H9 (cell line): ENCODE measurements around the gene CYTIP. TPM values are rescaled to one million over a fixed set of nuclear protein-coding genes. Genes with fewer than 3 reads are reported as not detected.

Experiments
- DNase-seq: peaks from one replicate; pipeline ENCODE4 v3.0.0-alpha.2; 2017
- H2AFZ ChIP-seq: one replicate; pipeline ENCODE4 v1.6.1; 2013; ENCODE audit warnings: mild to moderate bottlenecking, low read length, control low read depth, moderate library complexity
- H2AK5ac ChIP-seq: 2 replicates; pipeline ENCODE4 v1.6.1; 2013; ENCODE audit warnings: low read length, control low read depth, mixed read lengths; ENCODE audit not compliant: insufficient read length
- H2BK120ac ChIP-seq: one replicate; pipeline ENCODE4 v1.6.1; 2013; ENCODE audit warnings: low read depth, mild to moderate bottlenecking, low read length, control low read depth, inconsistent platforms; ENCODE audit not compliant: poor library complexity, severe bottlenecking
- H2BK12ac ChIP-seq: 2 replicates; pipeline ENCODE4 v1.6.1; 2013; ENCODE audit warnings: low read length, control low read depth, mixed read lengths, low read depth; ENCODE audit not compliant: insufficient read length
- H2BK15ac ChIP-seq: 2 replicates; pipeline ENCODE4 v1.6.1; 2013; ENCODE audit warnings: low read depth, low read length, control low read depth
- H2BK20ac ChIP-seq: one replicate; pipeline ENCODE4 v1.6.1; 2013; ENCODE audit warnings: low read depth, mild to moderate bottlenecking, low read length, control low read depth, inconsistent platforms; ENCODE audit not compliant: poor library complexity, severe bottlenecking
- H2BK5ac ChIP-seq: 2 replicates; pipeline ENCODE4 v1.6.1; 2013; ENCODE audit warnings: low read length, control low read depth, mixed read lengths; ENCODE audit not compliant: insufficient read length
- H3K14ac ChIP-seq: 2 replicates; pipeline ENCODE4 v1.6.1; 2013; ENCODE audit warnings: low read length, control low read depth; ENCODE audit not compliant: insufficient read depth
- H3K18ac ChIP-seq: 2 replicates; pipeline ENCODE4 v1.6.1; 2013; ENCODE audit warnings: low read depth, mild to moderate bottlenecking, mixed read lengths, low read length, control low read depth; ENCODE audit not compliant: insufficient read length
- H3K23ac ChIP-seq: 2 replicates; pipeline ENCODE4 v1.6.1; 2013; ENCODE audit warnings: low read length, control low read depth, mixed read lengths, low read depth; ENCODE audit not compliant: insufficient read length
- H3K23me2 ChIP-seq: 2 replicates; pipeline ENCODE4 v1.6.1; 2013; ENCODE audit warnings: low read depth, mild to moderate bottlenecking, mixed read lengths, low read length, control low read depth; ENCODE audit not compliant: insufficient read length, poor library complexity, severe bottlenecking
- H3K27ac ChIP-seq: 2 replicates; pipeline ENCODE4 v1.5.1; 2013; ENCODE audit warnings: low read length, control low read depth, mixed read lengths, low read depth; ENCODE audit not compliant: insufficient read length
- H3K27me3 ChIP-seq: 2 replicates; pipeline ENCODE4 v1.6.1; 2013; ENCODE audit warnings: low read length, control low read depth, inconsistent platforms; ENCODE audit not compliant: insufficient read depth
- H3K4ac ChIP-seq: 2 replicates; pipeline ENCODE4 v1.6.1; 2013; ENCODE audit warnings: low read depth, mild to moderate bottlenecking, control low read depth, inconsistent platforms, low read length, moderate library complexity
- H3K4me1 ChIP-seq: 2 replicates; pipeline ENCODE4 v1.6.1; 2013; ENCODE audit warnings: low read length, control low read depth, inconsistent platforms; ENCODE audit not compliant: insufficient read depth
- H3K4me2 ChIP-seq: 2 replicates; pipeline ENCODE4 v1.6.1; 2013; ENCODE audit warnings: low read length, control low read depth, mixed read lengths; ENCODE audit not compliant: insufficient read length, insufficient read depth
- H3K56ac ChIP-seq: 2 replicates; pipeline ENCODE4 v1.6.1; 2013; ENCODE audit warnings: low read depth, mild to moderate bottlenecking, mixed read lengths, low read length, control low read depth; ENCODE audit not compliant: insufficient read length
- H3K79me1 ChIP-seq: 2 replicates; pipeline ENCODE4 v1.6.1; 2013; ENCODE audit warnings: low read depth, mild to moderate bottlenecking, moderate library complexity, low read length, control low read depth, inconsistent platforms; ENCODE audit not compliant: insufficient read depth, poor library complexity, severe bottlenecking
- H3K79me2 ChIP-seq: 2 replicates; pipeline ENCODE4 v1.6.1; 2013; ENCODE audit warnings: low read length, control low read depth, inconsistent platforms; ENCODE audit not compliant: insufficient read depth
- H3K9ac ChIP-seq: 2 replicates; pipeline ENCODE4 v1.6.1; 2013; ENCODE audit warnings: low read length, control low read depth, mixed read lengths; ENCODE audit not compliant: insufficient read length; ENCODE audit errors: extremely low read depth
- H3K9me3 ChIP-seq: one replicate; pipeline ENCODE4 v1.6.1; 2013; ENCODE audit warnings: low read depth, low read length, inconsistent platforms; ENCODE audit not compliant: control insufficient read depth
- H3T11ph ChIP-seq: one replicate; pipeline ENCODE4 v1.6.1; 2013; ENCODE audit warnings: mild to moderate bottlenecking, low read length, control low read depth, inconsistent platforms
- H4K20me1 ChIP-seq: one replicate; pipeline ENCODE4 v1.6.1; 2013; ENCODE audit not compliant: control insufficient read depth, insufficient read length, insufficient read depth
- H4K5ac ChIP-seq: 2 replicates; pipeline ENCODE4 v1.6.1; 2013; ENCODE audit warnings: low read depth, mild to moderate bottlenecking, mixed read lengths, low read length, control low read depth; ENCODE audit not compliant: insufficient read length
- H4K8ac ChIP-seq: replicated peaks from 2 replicates; pipeline ENCODE4 v1.6.1; 2013; ENCODE audit warnings: low read length, control low read depth, mixed read lengths, low read depth; ENCODE audit not compliant: insufficient read length
- H4K91ac ChIP-seq: 2 replicates; pipeline ENCODE4 v1.6.1; 2013; ENCODE audit warnings: low read depth, mild to moderate bottlenecking, moderate library complexity, mixed read lengths, low read length, control low read depth; ENCODE audit not compliant: insufficient read length
- H3K27ac Mint-ChIP-seq, 3 experiments: 2 replicates in 2 of 3; 3 replicates in 1 of 3; pipeline ENCODE4 v1.8.0; 2020 to 2021; ENCODE audit warnings: mixed read lengths in 3 of 3, mild to moderate bottlenecking in 1 of 3, moderate library complexity in 1 of 3
- H3K27me3 Mint-ChIP-seq: 2 replicates; pipeline ENCODE4 v1.8.0; 2021; ENCODE audit warnings: low read depth, mild to moderate bottlenecking, moderate library complexity, mixed read lengths
- H3K36me3 Mint-ChIP-seq, 3 experiments: 2 replicates in 2 of 3; 3 replicates in 1 of 3; pipeline ENCODE4 v1.8.0; 2020 to 2021; ENCODE audit warnings: low read depth in 3 of 3, mixed read lengths in 3 of 3; ENCODE audit not compliant: insufficient read depth in 1 of 3
- H3K4me1 Mint-ChIP-seq, 2 experiments: 2 replicates each; pipeline ENCODE4 v1.8.0; 2020; ENCODE audit warnings: mixed read lengths in 2 of 2
- H3K4me3 Mint-ChIP-seq, 2 experiments: 2 replicates in 1 of 2; 3 replicates in 1 of 2; pipeline ENCODE4 v1.8.0; 2020 to 2021; ENCODE audit warnings: mild to moderate bottlenecking in 2 of 2, mixed read lengths in 2 of 2, moderate library complexity in 1 of 2
- H3K9me3 Mint-ChIP-seq, 2 experiments: 2 replicates in 1 of 2; 3 replicates in 1 of 2; pipeline ENCODE4 v1.8.0; 2020; ENCODE audit warnings: mild to moderate bottlenecking in 2 of 2, mixed read lengths in 2 of 2, moderate library complexity in 1 of 2
- CTCF ChIP-seq: fragments of 200-600 bp; sonication (generic); conservative IDR thresholded peaks from 3 replicates; pipeline ENCODE4 v1.8.0; 2021; ENCODE audit warnings: antibody characterized with exemption, mild to moderate bottlenecking
- WGBS: extraction: QIAGEN DNeasy Blood & Tissue Kit; methylation state at CpG from one replicate; pipeline ENCODE4 v1.1.7; 2013; ENCODE audit warnings: missing lambda C conversion rate, low lambda C conversion rate, mixed read lengths; ENCODE audit not compliant: insufficient read length; ENCODE audit errors: extremely low coverage; 5-methylcytosine and 5-hydroxymethylcytosine counted together
- total RNA-seq: library from RNA; stranded (reverse); gene quantifications from 2 replicates; pipeline ENCODE4 v1.2.1, GENCODE V29; 2021

CYTIP gene
- total RNA-seq, 1 experiment from 2014 or later: 0.28 TPM

- no peaks in the 10 kb centered on the region for H3K27me3 ChIP-seq
- no peak overlapping the region for H3K23ac ChIP-seq
- H3K18ac ChIP-seq: no peak overlapping the region
- no peak overlapping the region for H4K91ac ChIP-seq
- H3K56ac ChIP-seq: no peak overlapping the region
- H2BK5ac ChIP-seq: no peak overlapping the region
- TF ChIP-seq CTCF: peak; percentile 86
- H2BK15ac ChIP-seq: no peak overlapping the region
- no peak overlapping the region for H4K5ac ChIP-seq
- no peak overlapping the region for H3K4me3 Mint-ChIP-seq
- no peak overlapping the region for H3K27ac Mint-ChIP-seq
- no peak overlapping the region for H3K14ac ChIP-seq
- no peaks in the 10 kb centered on the region for H3K36me3 Mint-ChIP-seq
- no peak overlapping the region for H2BK20ac ChIP-seq
- H4K8ac ChIP-seq: no peak overlapping the region
- no peak overlapping the region for H3K4me2 ChIP-seq
- H2BK12ac ChIP-seq: no peak overlapping the region
- H3K9me3 Mint-ChIP-seq: no peaks in the 10 kb centered on the region; a peak in 1 of 5 replicates
- no peaks in the 10 kb centered on the region for H3K79me1 ChIP-seq
- no peak overlapping the region for H3K4ac ChIP-seq
- H3K4me1 ChIP-seq: no peaks in the 10 kb centered on the region
- no peaks in the 10 kb centered on the region for H3K23me2 ChIP-seq
- H3K9ac ChIP-seq: no peak overlapping the region
- H3K27ac ChIP-seq: no peak overlapping the region
- H2BK120ac ChIP-seq: no peak overlapping the region
- H3K79me2 ChIP-seq: no peaks in the 10 kb centered on the region
- H4K20me1 ChIP-seq: no peaks in the 10 kb centered on the region
- DNase-seq: peak; percentile 69
- no peaks in the 10 kb centered on the region for H3K27me3 Mint-ChIP-seq
- H2AK5ac ChIP-seq: no peak overlapping the region
- H3K4me1 Mint-ChIP-seq: peaks cover 4 to 7% of the 10 kb centered on the region in 2 experiments; a peak in 3 of 4 replicates
- H2AFZ ChIP-seq: no peak overlapping the region
- no CpG with 5 or more reads among the region's 5 CpGs for WGBS
- H3T11ph ChIP-seq: no peak overlapping the region
- no peaks in the 10 kb centered on the region for H3K9me3 ChIP-seq
Measured at GRCh38 chr2:157492189-157492773, 48.4 kb upstream of the CYTIP start.
